MM.1S (cell line): ENCODE data around the gene FAM118A.

Experiments
- CTCF ChIP-seq: fragments of 300-600 bp; sonication (generic); IDR thresholded peaks from 2 replicates; pipeline ENCODE4 v1.5.1; 2016; ENCODE audit warnings: antibody characterized with exemption, low read length, mixed read lengths
- EZH2 ChIP-seq: fragments of 300-600 bp; sonication (generic); optimal IDR thresholded peaks from 2 replicates; pipeline ENCODE3; 2017; ENCODE audit warnings: low read depth, mild to moderate bottlenecking, antibody characterized with exemption, low read length, mixed read lengths
- EZH2phosphoT487 ChIP-seq: fragments of 300-600 bp; sonication (generic); IDR thresholded peaks from 2 replicates; pipeline ENCODE4 v1.6.1; 2018; ENCODE audit warnings: antibody characterized with exemption, low read length

GRCh38 chr22:45334068-45334467, 24.3 kb downstream of the FAM118A start:
- TF ChIP-seq CTCF (no peak), EZH2 (no peak), EZH2phosphoT487 (no peak)
